GM23248 (cell line): ENCODE data around the gene ADAMTSL5. TPM values are rescaled to one million over a fixed set of nuclear protein-coding genes. Genes with fewer than 3 reads are reported as not detected.
"Not testable (repeated sequence)": the region's sequence is repeated elsewhere in the genome, so short reads cannot be mapped to it uniquely, and the experiment has no call there.

Experiments
- DNase-seq: peaks from one replicate; pipeline ENCODE4 v3.0.0-alpha.2; 2015
- H2AFZ ChIP-seq: fragments of 200-600 bp; sonication (generic); 2 replicates; pipeline ENCODE4 v1.6.1; 2016; ENCODE audit warnings: antibody characterized with exemption
- H3F3A ChIP-seq: fragments of 200-600 bp; sonication (generic); 2 replicates; pipeline ENCODE4 v1.6.1; 2016; ENCODE audit warnings: mild to moderate bottlenecking, antibody characterized with exemption, mixed run types; ENCODE audit not compliant: insufficient read depth
- H3K27ac ChIP-seq: fragments of 200-600 bp; sonication (generic); 2 replicates; pipeline ENCODE4 v1.5.1; 2016; ENCODE audit warnings: mild to moderate bottlenecking
- H3K27me3 ChIP-seq: fragments of 200-600 bp; sonication (generic); replicated peaks from 2 replicates; pipeline ENCODE4 v1.6.1; 2016; ENCODE audit warnings: mild to moderate bottlenecking; ENCODE audit not compliant: insufficient read depth
- H3K36me3 ChIP-seq: fragments of 200-600 bp; sonication (generic); 2 replicates; pipeline ENCODE4 v1.6.1; 2016; ENCODE audit warnings: low read depth, mild to moderate bottlenecking
- H3K4me1 ChIP-seq: fragments of 200-600 bp; sonication (generic); 2 replicates; pipeline ENCODE4 v1.6.1; 2016; ENCODE audit warnings: mild to moderate bottlenecking; ENCODE audit not compliant: insufficient read depth
- H3K4me2 ChIP-seq: fragments of 200-600 bp; sonication (generic); one replicate; pipeline ENCODE4 v1.6.1; 2016; ENCODE audit warnings: mild to moderate bottlenecking; ENCODE audit not compliant: unreplicated experiment
- H3K4me3 ChIP-seq: fragments of 200-600 bp; sonication (generic); 2 replicates; pipeline ENCODE4 v1.5.1; 2016; ENCODE audit warnings: mild to moderate bottlenecking
- H3K79me2 ChIP-seq: fragments of 200-600 bp; sonication (generic); 2 replicates; pipeline ENCODE4 v1.6.1; 2016; ENCODE audit warnings: mild to moderate bottlenecking; ENCODE audit not compliant: insufficient read depth
- H3K9ac ChIP-seq: fragments of 200-600 bp; sonication (generic); 2 replicates; pipeline ENCODE4 v1.6.1; 2016; ENCODE audit warnings: mild to moderate bottlenecking
- H3K9me2 ChIP-seq: fragments of 200-600 bp; sonication (generic); 2 replicates; pipeline ENCODE4 v1.6.1; 2016; ENCODE audit warnings: mixed run types, mild to moderate bottlenecking, moderate library complexity; ENCODE audit not compliant: insufficient read depth
- H3K9me3 ChIP-seq: fragments of 200-600 bp; sonication (generic); one replicate; pipeline ENCODE4 v1.6.1; 2017; ENCODE audit warnings: low read depth
- H4K20me1 ChIP-seq: fragments of 200-600 bp; sonication (generic); 2 replicates; pipeline ENCODE4 v1.6.0; 2016; ENCODE audit not compliant: insufficient read depth
- EZH2 ChIP-seq: fragments of 200-600 bp; sonication (generic); IDR thresholded peaks from 2 replicates; pipeline ENCODE4 v1.6.1; 2018; ENCODE audit warnings: antibody characterized with exemption, mild to moderate bottlenecking; ENCODE audit not compliant: insufficient read depth, poor library complexity, severe bottlenecking
- EZH2phosphoT487 ChIP-seq: fragments of 200-600 bp; sonication (generic); IDR thresholded peaks from 2 replicates; pipeline ENCODE4 v1.6.1; 2018; ENCODE audit warnings: antibody characterized with exemption, moderate library complexity, mild to moderate bottlenecking, low read depth; ENCODE audit not compliant: insufficient read depth
- WGBS, 2 experiments: methylation state at CpG; one replicate each; pipeline ENCODE4 v1.1.6; 2015 to 2017; ENCODE audit warnings: low lambda C conversion rate in 2 of 2, low coverage in 1 of 2; ENCODE audit errors: missing lambda C conversion rate in 2 of 2; 5-methylcytosine and 5-hydroxymethylcytosine counted together
- in situ Hi-C: fragments of 300-500 bp; cut with MboI; formaldehyde crosslinking; loops from 2 replicates; pipeline ENCODE4 v1.15.0; 2020
- polyA plus RNA-seq: library from polyadenylated mRNA; unstranded; fragments of >200 nt; fragmentation: Nextera tagmentation; extraction: Ambion mirVana; gene quantifications from 2 replicates; pipeline ENCODE4 v1.2.1, GENCODE V29; 2016
- total RNA-seq: library from RNA; depleted of rRNA; stranded (reverse); fragments of >200 nt; shearing (Covaris generic); gene quantifications from 2 replicates; pipeline ENCODE4 v1.2.3, GENCODE V29; 2014

ADAMTSL5 gene
- total and polyA plus RNA-seq, 2 experiments from 2014 or later = 19.3 to 31.7 TPM

GRCh38 chr19:1538978-1539377, 26.2 kb upstream of the ADAMTSL5 start:
- no peaks in the 10 kb centered on the region for H3K36me3 ChIP-seq
- H3K4me2 ChIP-seq = no peak overlapping the region
- H3K27me3 ChIP-seq = peaks cover 8% of the 10 kb centered on the region; the same call in 1 of the 2 replicates
- H3F3A ChIP-seq = no peaks in the 10 kb centered on the region
- H2AFZ ChIP-seq = no peak overlapping the region
- no peak for DNase-seq
- H3K4me1 ChIP-seq = no peaks in the 10 kb centered on the region
- in situ Hi-C loops = no loop called here
- no peak overlapping the region for H3K27ac ChIP-seq
- no peaks in the 10 kb centered on the region for H3K79me2 ChIP-seq
- TF ChIP-seq EZH2 = no peak
- TF ChIP-seq EZH2phosphoT487 = no peak
- WGBS, 2 experiments = 17 to 20% methylated on average over 15 of the region's 15 CpGs
- H3K9ac ChIP-seq = no peak overlapping the region
- H3K9me3 ChIP-seq = no peaks in the 10 kb centered on the region
- no peaks in the 10 kb centered on the region for H3K9me2 ChIP-seq
- no peaks in the 10 kb centered on the region for H4K20me1 ChIP-seq
- H3K4me3 ChIP-seq = no peak overlapping the region

- H3K79me2 ChIP-seq, H3K4me1 ChIP-seq, H3K9ac ChIP-seq, H4K20me1 ChIP-seq, H3K9me2 ChIP-seq, in situ Hi-C loops, H3K27ac ChIP-seq, H3K9me3 ChIP-seq, H3F3A ChIP-seq, H3K27me3 ChIP-seq, H3K4me2 ChIP-seq, H2AFZ ChIP-seq, H3K4me3 ChIP-seq, H3K36me3 ChIP-seq, DNase-seq: not testable (repeated sequence)
- WGBS, 2 experiments = 84 to 86% methylated on average over 7 of the region's 7 CpGs
Observed at GRCh38 chr19:1535699-1536098, 22.9 kb upstream of the ADAMTSL5 start.

GRCh38 chr19:1534972-1535371, 22.2 kb upstream of the ADAMTSL5 start:
- TF ChIP-seq EZH2phosphoT487 (no peak), EZH2 (no peak)
- no peaks in the 10 kb centered on the region for H4K20me1 ChIP-seq
- H3K36me3 ChIP-seq = no peaks in the 10 kb centered on the region
- H3K79me2 ChIP-seq = no peaks in the 10 kb centered on the region
- H3K9ac ChIP-seq = no peak overlapping the region
- WGBS, 2 experiments = 76 to 80% methylated on average over 13 to 14 of the region's 14 CpGs
- no peaks in the 10 kb centered on the region for H3K27me3 ChIP-seq
- H3K27ac ChIP-seq = no peak overlapping the region
- no peaks in the 10 kb centered on the region for H3F3A ChIP-seq
- no peaks in the 10 kb centered on the region for H3K4me1 ChIP-seq
- no peak overlapping the region for H2AFZ ChIP-seq
- in situ Hi-C loops = no loop called here
- DNase-seq = no peak
- no peaks in the 10 kb centered on the region for H3K9me2 ChIP-seq
- H3K9me3 ChIP-seq = no peaks in the 10 kb centered on the region
- no peak overlapping the region for H3K4me2 ChIP-seq
- no peak overlapping the region for H3K4me3 ChIP-seq

GRCh38 chr19:1533510-1534150, 20.8 kb upstream of the ADAMTSL5 start:
- TF ChIP-seq EZH2 (no peak), EZH2phosphoT487 (no peak)
- WGBS, 2 experiments = 48 to 59% methylated on average over 15 to 23 of the region's 23 CpGs
- in situ Hi-C loops = no loop called here

GRCh38 chr19:1532003-1532402, 19.2 kb upstream of the ADAMTSL5 start:
- WGBS, 2 experiments = 75 to 78% methylated on average over 9 of the region's 9 CpGs
- TF ChIP-seq EZH2 = no peak
- no peak for TF ChIP-seq EZH2phosphoT487
- H3K79me2 ChIP-seq = no peaks in the 10 kb centered on the region
- no peaks in the 10 kb centered on the region for H3K9me3 ChIP-seq
- no peaks in the 10 kb centered on the region for H3K4me1 ChIP-seq
- no peak overlapping the region for H2AFZ ChIP-seq
- no peaks in the 10 kb centered on the region for H4K20me1 ChIP-seq
- in situ Hi-C loops = no loop called here
- H3K36me3 ChIP-seq = no peaks in the 10 kb centered on the region
- H3K9me2 ChIP-seq = no peaks in the 10 kb centered on the region
- DNase-seq = no peak
- H3K4me2 ChIP-seq = no peak overlapping the region
- no peak overlapping the region for H3K4me3 ChIP-seq
- H3K27ac ChIP-seq = no peak overlapping the region
- H3K9ac ChIP-seq = no peak overlapping the region
- no peaks in the 10 kb centered on the region for H3F3A ChIP-seq
- H3K27me3 ChIP-seq = no peaks in the 10 kb centered on the region

More at GRCh38 chr19:1533510-1534150, 20.8 kb upstream of the ADAMTSL5 start:
- Histone ChIP-seq H3F3A (no peaks in the 10 kb centered on the region), H3K36me3 (no peaks in the 10 kb centered on the region), H3K27me3 (no peaks in the 10 kb centered on the region), H4K20me1 (no peaks in the 10 kb centered on the region), H2AFZ (no peak overlapping the region), H3K9ac (no peak overlapping the region), H3K4me3 (no peak overlapping the region), H3K4me1 (no peaks in the 10 kb centered on the region), H3K9me3 (no peaks in the 10 kb centered on the region), H3K4me2 (no peak overlapping the region), H3K9me2 (no peaks in the 10 kb centered on the region), H3K79me2 (no peaks in the 10 kb centered on the region), H3K27ac (no peak overlapping the region)
- no peak for DNase-seq
